ENCODE data around the gene ZNF841.

DNA sequence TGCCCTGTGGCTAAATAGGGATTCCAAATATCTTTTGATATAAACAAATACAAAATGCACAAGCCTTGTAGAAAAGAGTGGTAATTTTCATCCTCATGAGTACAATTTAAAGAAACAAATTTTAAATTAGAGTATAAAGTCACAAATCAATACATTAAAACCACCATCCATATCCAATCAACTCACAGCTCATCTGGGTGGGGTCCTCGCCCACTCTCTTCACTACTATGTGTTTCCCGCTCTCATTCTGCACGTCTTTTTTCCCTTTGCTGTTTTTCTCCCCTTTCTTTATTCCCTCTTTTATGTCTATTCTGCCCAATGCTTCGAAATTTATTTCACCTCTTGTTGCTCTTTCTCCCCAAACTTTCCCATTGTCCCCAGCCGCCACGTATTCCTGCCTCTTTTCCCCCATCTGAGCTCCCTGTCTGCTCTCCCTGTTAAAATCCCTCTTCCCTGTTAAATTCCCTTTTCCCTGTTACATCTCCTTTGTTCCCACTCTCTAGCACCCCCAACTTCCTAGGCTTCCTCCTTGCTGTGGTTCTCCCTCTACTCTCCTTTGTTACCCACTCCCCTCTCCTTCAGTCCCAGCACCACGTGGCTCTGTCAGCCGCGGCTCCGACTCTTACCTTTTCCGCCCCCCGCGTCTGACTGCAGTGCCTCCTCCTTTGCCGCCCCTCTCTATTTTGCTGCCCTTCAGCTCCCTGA is 42.9 kb upstream of the ZNF841 start:
- TF ChIP-seq, protein P1, sequence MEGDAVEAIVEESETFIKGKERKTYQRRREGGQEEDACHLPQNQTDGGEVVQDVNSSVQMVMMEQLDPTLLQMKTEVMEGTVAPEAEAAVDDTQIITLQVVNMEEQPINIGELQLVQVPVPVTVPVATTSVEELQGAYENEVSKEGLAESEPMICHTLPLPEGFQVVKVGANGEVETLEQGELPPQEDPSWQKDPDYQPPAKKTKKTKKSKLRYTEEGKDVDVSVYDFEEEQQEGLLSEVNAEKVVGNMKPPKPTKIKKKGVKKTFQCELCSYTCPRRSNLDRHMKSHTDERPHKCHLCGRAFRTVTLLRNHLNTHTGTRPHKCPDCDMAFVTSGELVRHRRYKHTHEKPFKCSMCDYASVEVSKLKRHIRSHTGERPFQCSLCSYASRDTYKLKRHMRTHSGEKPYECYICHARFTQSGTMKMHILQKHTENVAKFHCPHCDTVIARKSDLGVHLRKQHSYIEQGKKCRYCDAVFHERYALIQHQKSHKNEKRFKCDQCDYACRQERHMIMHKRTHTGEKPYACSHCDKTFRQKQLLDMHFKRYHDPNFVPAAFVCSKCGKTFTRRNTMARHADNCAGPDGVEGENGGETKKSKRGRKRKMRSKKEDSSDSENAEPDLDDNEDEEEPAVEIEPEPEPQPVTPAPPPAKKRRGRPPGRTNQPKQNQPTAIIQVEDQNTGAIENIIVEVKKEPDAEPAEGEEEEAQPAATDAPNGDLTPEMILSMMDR (IDR thresholded peaks at IDR 0.05) = no peak
- no peak for TF ChIP-seq POLR2AphosphoS5 (IDR thresholded peaks at IDR 0.05)

Data from sigmoid colon (tissue), 4 donors.